Measurements from ENCODE around the gene SPOCK1. TPM values are rescaled to one million over a fixed set of nuclear protein-coding genes. Genes with fewer than 3 reads are reported as not detected.

SPOCK1 gene
- total and polyA plus RNA-seq, 2 of the 4 experiments (the other 2 are of a cell fraction) = 5.0 to 20.3 TPM

DNA sequence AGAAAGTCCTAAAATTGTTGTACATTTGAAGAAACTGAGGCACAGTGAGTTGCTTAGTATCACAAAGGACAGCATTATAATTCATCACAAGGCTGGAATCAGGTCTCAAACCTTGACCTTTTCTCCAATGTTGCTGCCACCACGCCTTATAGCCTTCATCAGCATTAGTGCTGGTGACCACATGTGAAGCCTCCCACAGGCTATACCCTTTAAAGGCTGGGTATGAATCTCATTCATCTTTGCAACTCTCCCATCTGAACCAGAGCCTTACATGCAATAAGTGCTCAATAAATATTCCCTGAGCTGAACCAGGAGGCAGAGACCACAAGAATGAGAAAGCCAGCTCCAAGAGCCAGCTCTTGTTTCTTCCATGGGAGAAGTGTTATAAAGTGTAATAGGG lies 104.7 kb downstream of the SPOCK1 start:
- dilution Hi-C loops (cut with HindIII; ENCODE audit: low sequenced_read_pairs, unreplicated experiment) = no loop called here
- Histone ChIP-seq H3K4me2 (ENCODE audit: low read depth, low read length) (no peak overlapping the region), H2AK5ac (ENCODE audit: low read depth, low read length) (no peak overlapping the region), H4K20me1 (ENCODE audit: insufficient read depth, low read length) (no peaks in the 10 kb centered on the region), H2AK9ac (replicated peaks; ENCODE audit: low read depth, low read length, poor library complexity) (no peak overlapping the region), H3K4ac (ENCODE audit: low read depth, low read length) (no peak overlapping the region), H2AFZ (replicated peaks; ENCODE audit: low read length, poor library complexity) (no peak overlapping the region), H3K27ac (ENCODE audit: insufficient read depth, low read length) (no peak overlapping the region), H3K9me1 (ENCODE audit: insufficient read depth, low read length) (no peaks in the 10 kb centered on the region), H3K23ac (ENCODE audit: low read depth, low read length) (no peak overlapping the region), H4K8ac (ENCODE audit: low read depth in 2 of 2, low read length in 2 of 2) (no peak overlapping the region), H2BK120ac (ENCODE audit: low read depth, low read length) (no peak overlapping the region), H4K5ac (ENCODE audit: low read depth, low read length) (no peak overlapping the region), H3K9me3 (ENCODE audit: control insufficient read depth, insufficient read depth, low read length) (peaks cover 1% of the 10 kb centered on the region; the same call in 1 of the 2 replicates), H3K79me1 (ENCODE audit: low read depth in 1 of 2, low read length in 2 of 2) (no peaks in the 10 kb centered on the region), H3K18ac (ENCODE audit: low read depth, low read length) (no peak overlapping the region), H3K14ac (replicated peaks; ENCODE audit: low read depth, low read length) (no peak overlapping the region), H3K4me1 (ENCODE audit: control insufficient read depth, insufficient read depth, low read length) (no peaks in the 10 kb centered on the region), H3K56ac (ENCODE audit: extremely low read depth, insufficient read depth, low read length) (no peak overlapping the region), H3K27me3 (ENCODE audit: control insufficient read depth, insufficient read depth, low read length) (no peaks in the 10 kb centered on the region), H2BK5ac (ENCODE audit: low read depth, low read length, poor library complexity, severe bottlenecking) (no peak overlapping the region), H2BK20ac (ENCODE audit: low read depth, low read length) (no peak overlapping the region), H4K91ac (ENCODE audit: insufficient read depth, low read depth, low read length) (no peak overlapping the region), H3K9ac (ENCODE audit: low read depth, low read length) (no peak overlapping the region), H3K36me3 (ENCODE audit: control insufficient read depth, insufficient read depth, low read length) (no peaks in the 10 kb centered on the region), H3K4me3 (ENCODE audit: insufficient read depth, low read depth, low read length) (no peak overlapping the region), H2BK15ac (ENCODE audit: low read depth, low read length) (no peak overlapping the region)
- ATAC-seq (ENCODE audit: low read depth) (no peak), DNase-seq (no peak)
- no TSS peak for BruUV-seq (replicated peaks)
- 40% methylated on average over 1 of the region's 1 CpG; no CpG with 5 or more reads in 1 of the 2 experiments for WGBS, 2 experiments (ENCODE audit: extremely low coverage in 2 of 2, insufficient read length in 1 of 2)
- CTCF ChIA-PET = no interaction called here
- POLR2A ChIA-PET (ENCODE audit: unreplicated experiment) = no interaction called here
- in situ Hi-C loops (cut with MboI; ENCODE audit: low sequenced_read_pairs) = no loop called here
- TF ChIP-seq MAFK (IDR thresholded peaks at IDR 0.05; ENCODE audit: low read depth, low read length) (no peak), MXI1 (IDR thresholded peaks at IDR 0.05; ENCODE audit: borderline replicate concordance, low read depth, low read length) (no peak), CEBPB (IDR thresholded peaks at IDR 0.05; ENCODE audit: low read depth, low read length) (no peak), SMC3 (IDR thresholded peaks at IDR 0.05; ENCODE audit: low read depth, low read length) (no peak), RFX5 (IDR thresholded peaks at IDR 0.05; ENCODE audit: low read depth, low read length) (no peak), FOS (IDR thresholded peaks at IDR 0.05; ENCODE audit: low read depth, low read length) (no peak), POLR2A (IDR thresholded peaks at IDR 0.05; ENCODE audit: low read depth, low read length) (no peak), NFE2L2 (IDR thresholded peaks at IDR 0.05; ENCODE audit: low read depth, low read length) (no peak), CHD1 (IDR thresholded peaks at IDR 0.05; ENCODE audit: low read depth, low read length) (no peak), ELK1 (IDR thresholded peaks at IDR 0.05; ENCODE audit: borderline replicate concordance, low read depth, low read length) (no peak), RCOR1 (IDR thresholded peaks at IDR 0.05; ENCODE audit: insufficient replicate concordance, low read length) (no peak), MAZ (IDR thresholded peaks at IDR 0.05; ENCODE audit: borderline replicate concordance, low read depth, low read length) (no peak), BHLHE40 (IDR thresholded peaks at IDR 0.05; ENCODE audit: low read depth, low read length) (no peak), CTCF (conservative IDR thresholded peaks at IDR 0.05; ENCODE audit: low read depth, low read length) (no peak), RAD21 (IDR thresholded peaks at IDR 0.05; ENCODE audit: low read length) (no peak)
- TF ChIP-seq, protein P1, sequence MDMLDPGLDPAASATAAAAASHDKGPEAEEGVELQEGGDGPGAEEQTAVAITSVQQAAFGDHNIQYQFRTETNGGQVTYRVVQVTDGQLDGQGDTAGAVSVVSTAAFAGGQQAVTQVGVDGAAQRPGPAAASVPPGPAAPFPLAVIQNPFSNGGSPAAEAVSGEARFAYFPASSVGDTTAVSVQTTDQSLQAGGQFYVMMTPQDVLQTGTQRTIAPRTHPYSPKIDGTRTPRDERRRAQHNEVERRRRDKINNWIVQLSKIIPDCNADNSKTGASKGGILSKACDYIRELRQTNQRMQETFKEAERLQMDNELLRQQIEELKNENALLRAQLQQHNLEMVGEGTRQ (IDR thresholded peaks at IDR 0.05; ENCODE audit: low read depth, low read length) = no peak
- intact Hi-C loops (cut with micrococcal nuclease) = no loop called here

Data from IMR-90 (cell line).